Effector memory CD8-positive, alpha-beta T cell (primary cell): ENCODE measurements around the gene RAB34.
"Not testable (repeated sequence)": the region's sequence is repeated elsewhere in the genome, so short reads cannot be mapped to it uniquely, and the experiment has no call there.

Source experiments
- ATAC-seq: fragments of 150-1000 bp; cut with Tn5 transposase; replicated peaks from 2 replicates; pipeline ENCODE4 v1.10.0; 2021; ENCODE audit warnings: mild to moderate bottlenecking, moderate library complexity
- DNase-seq, 3 experiments: peaks; one replicate each; pipeline ENCODE4 v3.0.0; 2021
- H3K27ac Mint-ChIP-seq, 2 donors: one replicate each; pipeline ENCODE4 v1.8.0; 2022; ENCODE audit warnings: mild to moderate bottlenecking in 2 of 2, mixed read lengths in 2 of 2, moderate library complexity in 2 of 2
- H3K27me3 Mint-ChIP-seq, 2 donors: one replicate each; pipeline ENCODE4 v1.8.0; 2022; ENCODE audit warnings: mixed read lengths in 2 of 2
- H3K36me3 Mint-ChIP-seq: one replicate; pipeline ENCODE4 v1.8.0; 2022; ENCODE audit warnings: mild to moderate bottlenecking, moderate library complexity, mixed read lengths; ENCODE audit not compliant: insufficient read depth
- H3K4me1 Mint-ChIP-seq, 2 donors: one replicate each; pipeline ENCODE4 v1.8.0; 2022; ENCODE audit warnings: low read depth in 2 of 2, mixed read lengths in 2 of 2
- H3K4me3 Mint-ChIP-seq, 2 donors: one replicate each; pipeline ENCODE4 v1.8.0; 2022; ENCODE audit warnings: mild to moderate bottlenecking in 2 of 2, mixed read lengths in 2 of 2, moderate library complexity in 2 of 2
- H3K9me3 Mint-ChIP-seq, 2 donors: one replicate each; pipeline ENCODE4 v1.8.0; 2022; ENCODE audit warnings: mixed read lengths in 2 of 2

Gene RAB34

DNA sequence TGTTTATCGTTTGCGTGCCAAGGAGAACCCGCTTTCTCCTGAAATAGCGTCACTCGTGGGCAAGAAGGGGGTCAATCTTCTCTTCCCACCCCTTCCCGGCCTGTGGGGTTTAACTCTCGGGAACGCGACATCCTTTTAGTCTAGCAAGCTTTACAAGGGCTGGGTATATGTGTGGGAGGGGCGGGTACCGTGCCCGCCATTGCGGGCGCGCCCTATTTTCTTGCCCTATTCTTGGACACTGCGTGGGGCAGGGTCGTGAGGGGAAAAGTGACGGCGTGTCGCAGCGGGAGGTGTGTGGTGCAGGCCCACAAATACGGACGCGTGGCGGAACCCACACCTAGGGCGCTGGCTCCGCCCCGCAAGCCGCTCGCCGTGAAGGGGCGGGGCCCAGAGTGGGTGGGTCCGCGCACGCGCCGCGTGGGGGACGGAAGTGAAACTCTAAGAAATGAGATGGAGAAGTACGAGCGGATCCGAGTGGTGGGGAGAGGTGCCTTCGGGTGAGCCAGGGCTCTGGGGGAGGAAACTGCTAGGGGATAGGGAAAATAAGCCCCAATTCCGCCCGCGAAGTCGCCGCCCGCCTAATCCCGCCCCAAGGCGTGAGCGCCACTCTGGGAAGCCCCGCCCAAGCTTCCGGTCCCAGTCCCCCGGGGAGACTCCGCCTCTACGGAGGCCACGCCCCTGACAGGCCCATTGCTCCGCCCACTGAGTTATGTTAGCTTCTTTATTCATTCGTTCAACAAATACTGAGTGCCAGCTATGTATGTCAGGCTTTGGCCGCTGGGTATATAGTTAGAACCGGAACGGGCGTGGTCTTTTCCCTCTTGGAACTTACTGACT, 10.9 kb upstream of the RAB34 start, which contains the start of gene NEK8:
TSS of gene NEK8 (plus strand) at position 425 of the 837 bp plus-strand sequence. CDS start at position 451, 26 bp downstream.
- Mint-ChIP-seq H3K4me1 (peaks cover 32 to 38% of the 10 kb centered on the region in 2 donors), H3K27ac (peak within 1 kb of the TSS; percentile 98 to 99), H3K4me3 (peak within 1 kb of the TSS; percentile 99 to 100), H3K27me3 (no peaks in the 10 kb centered on the region), H3K9me3 (no peaks in the 10 kb centered on the region), H3K36me3 (peaks cover 47% of the 10 kb centered on the region)
- ATAC-seq (peak; percentile 63), DNase-seq (peak; percentile 99 to 100 (median 99))

DNA sequence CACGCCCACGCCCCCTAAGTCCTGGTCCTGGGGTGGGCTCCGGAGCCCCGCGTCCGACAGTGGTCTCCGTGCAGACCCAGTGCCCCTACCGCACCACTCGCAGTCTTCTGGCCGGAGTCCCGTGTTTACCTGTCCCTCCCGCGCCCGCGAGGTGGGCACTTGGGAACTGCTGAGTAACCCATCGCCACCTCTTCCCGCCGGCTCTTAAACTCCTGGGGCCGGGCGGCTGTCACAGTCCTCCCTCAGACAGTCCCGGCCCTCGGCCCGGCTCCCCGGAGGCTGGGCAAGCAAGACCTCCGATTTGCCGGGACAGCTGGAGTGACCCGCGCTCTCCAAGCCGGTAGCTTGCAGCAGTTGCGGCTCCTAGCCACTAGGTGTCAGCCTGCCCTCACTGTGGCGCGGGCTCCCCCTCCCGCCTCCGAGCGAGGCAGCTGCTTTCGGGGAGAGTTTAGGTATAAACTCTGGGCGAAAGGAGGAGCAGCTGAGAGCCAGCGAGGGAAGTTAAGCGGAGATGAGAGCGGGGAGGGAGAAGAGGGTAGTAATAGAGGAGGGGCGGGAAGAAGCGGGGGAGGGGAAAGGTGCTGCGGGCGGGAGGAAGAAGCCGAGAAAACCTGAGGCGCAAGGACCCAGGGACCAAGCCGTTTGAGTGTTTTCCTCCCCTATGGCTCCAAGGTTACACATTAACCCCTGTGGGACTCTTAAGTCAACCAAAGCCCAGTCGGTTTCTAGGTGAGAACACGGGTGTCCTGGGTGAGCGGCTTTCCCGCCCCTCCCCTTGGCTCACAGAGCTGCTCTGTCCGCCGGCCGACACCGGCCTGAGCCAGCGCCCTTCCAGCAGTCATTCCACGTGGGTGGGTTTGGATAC, 9.2 kb upstream of the RAB34 start:
- peaks cover 37 to 41% of the 10 kb centered on the region in 2 donors for H3K4me1 Mint-ChIP-seq
- peak; percentile 91 to 93 (median 92) for DNase-seq
- peaks cover 64% of the 10 kb centered on the region for H3K36me3 Mint-ChIP-seq
- ATAC-seq, result peak; percentile 48
- no peaks in the 10 kb centered on the region for H3K27me3 Mint-ChIP-seq
- peak overlapping the region; percentile 98 to 99 for H3K27ac Mint-ChIP-seq
- no peaks in the 10 kb centered on the region for H3K9me3 Mint-ChIP-seq
- H3K4me3 Mint-ChIP-seq, result peak overlapping the region; percentile 99 to 100

DNA sequence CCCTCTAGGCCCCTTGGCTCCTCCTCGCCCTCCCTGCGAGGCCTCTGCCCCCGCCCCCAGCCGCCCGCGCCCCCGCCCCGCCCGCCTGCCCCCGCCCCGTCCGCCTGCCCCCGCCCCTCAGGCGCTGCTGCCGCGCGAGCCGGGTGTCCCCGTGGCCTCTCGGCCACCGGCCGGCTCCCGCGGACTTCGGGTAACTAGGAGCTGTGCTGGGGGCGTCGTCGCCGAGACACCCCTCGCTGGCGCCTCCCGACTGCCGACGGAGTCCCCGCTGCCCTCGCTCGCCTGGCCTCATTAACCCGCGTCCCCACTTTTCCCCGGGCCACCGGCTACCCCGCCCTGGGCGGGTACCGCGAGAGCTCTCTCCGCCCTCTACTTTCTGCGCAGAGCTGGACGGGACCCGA, 8.6 kb upstream of the RAB34 start, which contains the start of gene TLCD1:
TSS of gene TLCD1 (minus strand) at position 8 of the 401 bp plus-strand sequence. CDS start 136 bp downstream, outside the sequence.
- H3K4me1 Mint-ChIP-seq, result peaks cover 38 to 43% of the 10 kb centered on the region in 2 donors
- DNase-seq, result peak; percentile 59 to 71 (median 69)
- peak within 1 kb of the TSS; percentile 98 to 99 for H3K27ac Mint-ChIP-seq
- peak; percentile 39 for ATAC-seq
- peak within 1 kb of the TSS; percentile 99 to 100 for H3K4me3 Mint-ChIP-seq
- H3K36me3 Mint-ChIP-seq, result peaks cover 71% of the 10 kb centered on the region
- H3K9me3 Mint-ChIP-seq, result no peaks in the 10 kb centered on the region
- no peaks in the 10 kb centered on the region for H3K27me3 Mint-ChIP-seq

DNA sequence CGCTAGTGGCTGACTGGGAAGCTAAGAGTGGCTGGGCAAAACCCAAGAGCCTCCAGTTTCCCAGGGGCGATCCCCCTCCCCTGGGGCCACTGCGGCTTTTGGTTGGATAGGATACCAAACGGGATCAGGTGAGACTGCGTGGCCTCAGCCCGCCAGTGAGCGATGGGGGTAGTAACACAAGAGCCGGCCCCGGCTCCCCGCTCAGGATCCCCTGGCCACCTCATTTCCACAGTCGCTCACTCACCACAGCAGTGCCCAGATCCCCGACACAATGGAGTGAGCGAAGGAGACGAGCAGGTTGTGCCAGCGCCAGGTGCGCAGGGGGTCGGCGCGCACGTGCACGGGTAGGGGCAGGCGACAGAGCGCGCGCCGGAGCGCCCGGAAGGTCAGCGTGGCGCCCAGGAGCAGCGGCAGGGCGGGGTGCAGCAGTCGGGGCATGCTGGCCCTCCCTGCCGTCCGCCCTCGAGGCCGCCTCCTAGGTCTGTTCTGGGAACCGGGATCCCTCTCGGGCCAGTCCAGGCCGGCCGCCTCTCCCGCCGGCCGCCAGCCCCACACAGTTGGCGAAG, 8.1 kb upstream of the RAB34 start:
- Mint-ChIP-seq H3K4me1 (peaks cover 41 to 48% of the 10 kb centered on the region in 2 donors), H3K4me3 (peak overlapping the region; percentile 99 to 100), H3K27ac (peak overlapping the region; percentile 65 to 83), H3K9me3 (no peaks in the 10 kb centered on the region), H3K36me3 (peaks cover 76% of the 10 kb centered on the region), H3K27me3 (no peaks in the 10 kb centered on the region)
- DNase-seq (peak in 1 of 3 experiments; percentile 21), ATAC-seq (peak; percentile 0)

DNA sequence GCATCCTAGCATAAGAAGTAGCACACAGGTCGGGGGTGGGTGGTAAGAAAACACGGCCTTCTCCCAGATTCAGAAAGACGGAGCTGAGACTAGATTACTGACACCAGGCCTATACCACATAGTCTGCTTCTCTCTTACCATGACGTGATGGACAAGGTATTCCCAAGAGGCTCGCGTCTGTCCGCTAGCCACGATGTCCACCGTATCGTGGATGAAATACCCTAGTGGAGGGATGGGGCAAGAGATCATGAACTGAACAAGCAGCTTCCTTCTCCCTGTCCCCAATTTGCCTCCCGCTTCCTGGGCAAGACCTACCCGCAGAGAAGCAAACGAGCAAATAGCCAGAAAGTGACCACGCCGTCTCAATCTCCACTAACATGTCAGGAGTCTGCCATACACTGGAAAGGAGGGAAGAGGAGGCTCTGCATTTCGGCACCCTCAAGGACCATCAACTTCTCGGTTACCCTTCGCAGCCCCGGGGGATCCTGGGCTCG, 7.5 kb upstream of the RAB34 start:
- Mint-ChIP-seq H3K27ac (peak overlapping the region; percentile 65 to 83), H3K27me3 (no peaks in the 10 kb centered on the region), H3K4me1 (peaks cover 46 to 53% of the 10 kb centered on the region in 2 donors), H3K36me3 (peaks cover 81% of the 10 kb centered on the region), H3K4me3 (peak overlapping the region; percentile 99 to 100), H3K9me3 (no peaks in the 10 kb centered on the region)
- no peak for ATAC-seq
- no peak for DNase-seq

DNA sequence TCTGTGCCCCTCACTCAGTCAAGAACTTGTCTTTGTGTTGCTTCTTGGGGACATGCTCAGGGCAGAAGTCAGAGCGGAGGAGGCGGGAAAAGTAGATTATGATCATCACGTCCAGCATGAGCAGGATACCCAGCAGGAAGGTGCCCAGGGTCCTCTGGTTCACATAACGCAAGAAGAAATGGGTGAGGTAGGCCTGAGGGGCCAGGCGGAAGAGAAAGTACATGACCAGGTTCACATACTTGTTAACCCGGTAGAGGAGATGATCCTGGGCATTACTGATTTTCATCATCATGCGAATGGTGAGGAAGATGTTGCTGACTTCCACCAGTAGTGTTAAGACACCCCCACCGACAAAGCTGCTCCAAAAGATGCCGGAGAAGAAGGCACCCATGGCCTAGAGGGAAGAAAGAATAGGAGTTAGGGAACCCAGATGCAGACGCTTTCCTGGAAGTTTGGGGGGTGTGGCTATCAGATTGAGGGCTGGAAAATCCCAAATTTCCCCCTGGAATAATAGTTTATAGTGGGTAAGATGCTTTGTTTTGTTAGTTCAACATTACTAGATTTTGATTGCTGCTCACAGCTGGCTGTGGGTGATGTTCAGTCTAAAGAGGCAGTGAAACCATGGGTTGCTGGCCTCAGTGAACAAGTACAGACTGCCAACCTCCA, 7.0 kb upstream of the RAB34 start:
- Mint-ChIP-seq H3K9me3 (no peaks in the 10 kb centered on the region), H3K27ac (peak overlapping the region; percentile 65 to 83), H3K4me3 (peak overlapping the region; percentile 99 to 100), H3K4me1 (peaks cover 50 to 59% of the 10 kb centered on the region in 2 donors), H3K36me3 (peaks cover 87% of the 10 kb centered on the region), H3K27me3 (no peaks in the 10 kb centered on the region)
- DNase-seq (no peak), ATAC-seq (no peak)

DNA sequence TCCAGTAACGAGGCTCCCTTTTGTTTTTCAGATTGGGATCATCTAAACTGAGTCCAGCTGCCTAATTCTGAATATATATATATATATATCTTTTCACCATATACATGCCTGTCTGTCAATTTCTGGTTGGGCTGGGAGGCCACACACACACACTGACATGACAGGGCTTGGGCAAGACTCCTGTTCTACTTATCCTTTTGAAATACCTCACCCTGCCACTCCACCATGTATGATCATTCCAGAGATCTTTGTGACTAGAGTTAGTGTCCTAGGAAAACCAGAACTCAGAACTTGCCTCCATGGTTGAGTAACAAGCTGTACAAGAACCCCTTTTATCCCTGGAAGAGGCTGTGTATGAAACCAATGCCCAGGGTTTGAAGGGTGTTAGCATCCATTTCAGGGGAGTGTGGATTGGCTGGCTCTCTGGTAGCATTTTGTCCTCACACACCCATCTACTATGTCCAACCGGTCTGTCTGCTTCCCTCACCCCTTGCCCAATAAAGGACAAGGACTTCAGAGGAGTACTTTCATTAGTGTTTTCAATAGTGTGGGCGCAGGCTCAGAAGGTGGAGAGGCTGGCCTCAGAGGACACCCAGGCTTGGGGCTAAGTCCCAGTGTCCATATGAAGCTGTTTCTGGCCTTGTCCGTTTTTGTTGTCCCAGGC, 6.3 kb upstream of the RAB34 start:
- Mint-ChIP-seq H3K36me3 (peaks cover 89% of the 10 kb centered on the region), H3K27ac (peak overlapping the region; percentile 65 to 83), H3K4me1 (peaks cover 52 to 63% of the 10 kb centered on the region in 2 donors), H3K4me3 (peak overlapping the region in 1 of 2 donors; percentile 100)
- not testable (repeated sequence) for ATAC-seq, DNase-seq, H3K9me3 Mint-ChIP-seq, H3K27me3 Mint-ChIP-seq

DNA sequence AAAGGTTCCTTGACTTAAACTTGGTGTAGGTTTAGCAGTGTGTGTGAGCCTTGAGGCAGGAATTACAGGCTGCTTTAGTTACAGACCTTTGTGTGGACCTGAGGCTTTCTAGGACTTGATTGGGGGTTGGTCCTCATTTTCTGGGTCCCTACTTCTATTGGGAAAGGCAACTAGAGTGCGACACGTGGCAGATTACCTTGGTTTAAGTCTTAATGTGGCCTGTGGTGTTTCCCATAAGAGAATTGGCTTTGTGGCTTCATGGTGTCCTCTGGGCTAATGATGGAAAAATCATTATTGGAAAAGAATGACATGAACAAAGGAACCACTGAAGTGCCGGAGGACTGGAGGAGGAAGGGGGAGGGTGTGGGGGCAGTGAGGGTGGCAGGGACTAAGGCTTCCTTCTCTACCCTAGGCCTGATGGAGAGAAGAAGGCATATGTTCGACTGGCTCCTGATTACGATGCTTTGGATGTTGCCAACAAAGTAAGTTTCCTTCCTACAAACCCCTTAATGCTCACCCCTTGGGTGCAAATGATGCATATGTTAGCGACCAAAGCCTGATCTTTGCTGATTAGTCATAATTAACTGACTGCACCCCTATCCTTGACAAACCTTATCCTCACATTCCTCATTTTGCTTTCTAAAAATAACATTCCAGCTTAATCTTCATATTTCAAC, 5.6 kb upstream of the RAB34 start:
- Mint-ChIP-seq H3K4me3 (peak overlapping the region in 1 of 2 donors; percentile 15), H3K36me3 (peaks cover 83% of the 10 kb centered on the region), H3K27ac (no peak overlapping the region), H3K27me3 (no peaks in the 10 kb centered on the region), H3K9me3 (no peaks in the 10 kb centered on the region), H3K4me1 (peaks cover 55 to 65% of the 10 kb centered on the region in 2 donors)
- DNase-seq (no peak), ATAC-seq (no peak)

DNA sequence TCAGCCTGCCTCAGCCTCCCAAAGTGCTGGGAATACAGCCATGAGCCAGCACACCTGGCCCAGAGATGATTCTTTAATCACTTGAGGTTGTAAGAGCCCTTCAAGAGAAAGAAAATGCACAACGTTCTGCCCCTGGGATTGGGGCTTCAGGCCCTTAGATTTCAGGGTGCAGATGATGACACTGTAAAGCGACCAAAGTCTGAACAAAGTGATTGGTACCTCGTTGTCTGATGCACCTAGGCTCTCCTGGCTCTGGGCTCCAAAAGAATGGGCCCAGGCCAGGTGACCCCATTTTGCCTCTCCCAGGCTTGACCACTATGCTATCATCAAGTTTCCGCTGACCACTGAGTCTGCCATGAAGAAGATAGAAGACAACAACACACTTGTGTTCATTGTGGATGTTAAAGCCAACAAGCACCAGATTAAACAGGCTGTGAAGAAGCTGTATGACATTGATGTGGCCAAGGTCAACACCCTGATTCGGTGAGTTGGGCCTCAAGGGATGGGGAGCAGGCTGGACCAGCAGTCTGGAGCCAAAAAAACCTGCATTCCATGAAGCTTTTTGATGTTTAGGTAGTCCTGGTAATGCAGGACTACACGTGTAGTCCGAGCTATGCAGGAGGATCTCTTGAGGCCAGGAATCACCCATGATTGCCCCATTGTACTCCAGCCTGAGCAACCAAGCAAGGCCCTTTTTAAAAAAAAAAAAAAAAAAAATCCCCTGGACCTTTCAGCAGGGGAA, 4.9 kb upstream of the RAB34 start:
- H3K4me1 Mint-ChIP-seq, result peaks cover 52 to 60% of the 10 kb centered on the region in 2 donors
- H3K36me3 Mint-ChIP-seq, result peaks cover 76% of the 10 kb centered on the region
- DNase-seq (no peak), ATAC-seq (no peak)
- H3K4me3 Mint-ChIP-seq, result peak overlapping the region; percentile 98 to 100
- peak overlapping the region; percentile 79 to 98 for H3K27ac Mint-ChIP-seq
- no peaks in the 10 kb centered on the region for H3K27me3 Mint-ChIP-seq
- no peaks in the 10 kb centered on the region for H3K9me3 Mint-ChIP-seq

DNA sequence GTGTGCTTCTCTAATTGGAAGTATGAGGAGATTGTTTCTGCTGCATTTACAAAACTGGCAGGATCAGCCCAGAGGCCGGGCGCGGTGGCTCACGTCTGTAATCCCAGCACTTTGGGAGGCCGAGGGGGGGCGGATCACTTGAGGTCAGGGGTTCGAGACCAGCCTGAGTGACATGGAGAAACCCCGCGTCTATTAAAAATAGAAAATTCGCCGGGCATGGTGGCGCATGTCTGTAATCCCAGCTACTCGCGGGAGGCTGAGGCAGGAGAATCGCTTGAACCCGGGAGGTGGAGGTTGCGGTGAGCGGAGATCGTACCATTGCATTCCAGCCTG, 3.3 kb upstream of the RAB34 start:
- H3K4me3 Mint-ChIP-seq, result peak overlapping the region; percentile 98 to 100
- DNase-seq, H3K9me3 Mint-ChIP-seq, H3K27me3 Mint-ChIP-seq, ATAC-seq: not testable (repeated sequence)
- H3K27ac Mint-ChIP-seq, result peak overlapping the region; percentile 96 to 98
- H3K36me3 Mint-ChIP-seq, result peaks cover 62% of the 10 kb centered on the region
- peaks cover 43 to 48% of the 10 kb centered on the region in 2 donors for H3K4me1 Mint-ChIP-seq

DNA sequence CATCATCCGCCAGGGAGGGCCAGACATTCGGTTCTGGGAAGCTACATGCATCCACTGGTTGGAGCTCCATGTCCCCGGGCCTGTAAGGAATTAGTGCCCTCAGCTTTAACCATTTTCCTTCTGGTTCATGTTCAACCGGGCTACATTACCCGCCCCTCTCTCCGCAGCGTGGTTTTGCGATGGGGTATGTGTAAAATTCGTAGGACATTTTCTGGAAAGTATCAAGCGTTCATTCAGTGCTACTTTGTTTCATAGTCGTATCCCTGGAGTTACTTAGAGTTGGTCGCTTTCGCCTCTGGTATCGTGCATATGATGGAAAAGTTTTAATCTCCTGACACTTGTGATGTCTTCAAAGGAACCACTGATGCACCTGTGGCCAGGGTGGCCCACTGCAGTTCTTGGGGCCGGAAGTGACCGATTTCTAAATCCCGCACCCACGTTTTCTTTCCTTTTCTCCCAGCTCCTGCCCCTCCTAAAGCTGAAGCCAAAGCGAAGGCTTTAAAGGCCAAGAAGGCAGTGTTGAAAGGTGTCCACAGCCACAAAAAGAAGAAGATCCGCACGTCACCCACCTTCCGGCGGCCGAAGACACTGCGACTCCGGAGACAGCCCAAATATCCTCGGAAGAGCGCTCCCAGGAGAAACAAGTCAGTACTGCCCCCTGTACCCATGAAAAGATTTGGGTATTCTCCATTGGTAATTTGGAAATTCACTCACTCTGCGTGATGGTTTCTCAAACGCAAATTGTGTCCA, 2.8 kb upstream of the RAB34 start:
- DNase-seq (no peak), ATAC-seq (no peak)
- no peaks in the 10 kb centered on the region for H3K9me3 Mint-ChIP-seq
- H3K27ac Mint-ChIP-seq, result peak overlapping the region; percentile 96 to 98
- H3K4me3 Mint-ChIP-seq, result peak overlapping the region; percentile 98 to 100
- peaks cover 41 to 44% of the 10 kb centered on the region in 2 donors for H3K4me1 Mint-ChIP-seq
- H3K27me3 Mint-ChIP-seq, result peaks cover 0 to 10% of the 10 kb centered on the region in 2 donors
- H3K36me3 Mint-ChIP-seq, result peaks cover 61% of the 10 kb centered on the region
